Colonic mucosa (tissue), 4 donors: ENCODE measurements around the gene SUV39H2. TPM values are rescaled to one million over a fixed set of nuclear protein-coding genes. Genes with fewer than 3 reads are reported as not detected.

Experiments
- DNase-seq: peaks from one replicate; pipeline ENCODE4 v3.0.0-alpha.2; 2020
- H3K27ac ChIP-seq: fragments of 200-600 bp; one replicate; pipeline ENCODE4 v1.8.0; 2021
- H3K27me3 ChIP-seq: fragments of 200-600 bp; one replicate; pipeline ENCODE4 v1.8.0; 2021
- H3K36me3 ChIP-seq: fragments of 200-600 bp; one replicate; pipeline ENCODE4 v1.8.0; 2021
- H3K4me1 ChIP-seq: fragments of 200-600 bp; one replicate; pipeline ENCODE4 v1.8.0; 2021; ENCODE audit warnings: mild to moderate bottlenecking
- H3K4me3 ChIP-seq: fragments of 200-600 bp; one replicate; pipeline ENCODE4 v1.8.0; 2021
- H3K9ac ChIP-seq, 2 donors: one replicate each; pipeline ENCODE4 v1.7.0; 2013; ENCODE audit warnings: control low read depth in 2 of 2, low read depth in 2 of 2, low read length in 2 of 2
- H3K9me3 ChIP-seq: fragments of 200-600 bp; one replicate; pipeline ENCODE4 v1.8.0; 2021
- intact Hi-C: fragments of 100-400 bp; cut with DNase I; formaldehyde crosslinking; loops from one replicate; pipeline ENCODE4 v1.14.1; 2022
- total RNA-seq, 2 donors: library from RNA; stranded (reverse); fragmentation: NEBNext Ultra II Directional in 1 of 2; extraction: Animal tissue kit (Norgen Biotek cat#: 25700) in 1 of 2; gene quantifications; one replicate each; pipeline ENCODE4 v1.2.1, GENCODE V29; 2021
- TF ChIP-seq, protein P1 (sequence below): fragments of 200-600 bp; IDR thresholded peaks from one replicate; pipeline ENCODE4 v1.8.0; 2022; ENCODE audit warnings: antibody characterized with exemption, mild to moderate bottlenecking
- donor health status: healthy.
- donor health status: DM: no; HTN: no; CAD: no.
- donor health status: DM: no; HTN: no; CAD: no.

SUV39H2 gene
- total RNA-seq, 2 donors from 2014 or later: 6.1 to 20.2 TPM

DNA sequence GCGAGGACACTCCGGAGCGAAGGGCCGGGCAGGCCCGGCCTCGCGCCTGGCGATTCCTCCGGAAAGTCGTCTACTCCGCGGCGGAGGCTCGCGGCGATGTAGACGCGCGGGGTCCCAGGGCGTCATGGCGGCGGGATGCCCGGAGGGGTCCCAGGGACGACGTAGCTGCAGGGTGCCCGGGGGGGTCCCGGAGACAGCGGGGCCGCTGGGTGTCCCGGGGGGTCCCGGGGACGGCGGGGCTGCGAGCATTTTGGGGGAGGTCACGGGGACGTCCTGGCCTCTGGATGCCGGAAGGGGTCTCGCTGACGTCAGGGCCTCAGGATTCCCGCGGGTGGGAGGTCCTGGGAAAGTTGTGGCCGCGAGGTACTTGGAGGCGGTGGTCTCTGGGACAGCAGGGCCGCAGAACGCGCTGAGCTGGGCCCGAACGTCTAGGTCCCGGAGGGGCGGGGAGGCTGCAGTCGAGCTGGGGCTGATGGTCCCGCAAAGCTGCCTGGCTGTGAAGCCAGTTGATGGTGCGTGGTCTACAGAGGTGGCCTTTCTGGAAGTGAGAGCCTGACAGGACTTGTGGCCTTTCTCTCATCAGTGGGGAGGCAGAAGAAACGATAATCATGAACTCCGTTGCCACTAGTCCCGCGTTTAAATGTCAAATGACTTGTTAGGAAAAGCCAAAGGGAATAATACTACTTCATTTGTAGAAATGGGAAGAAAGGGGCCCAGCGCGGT lies 39.9 kb upstream of the SUV39H2 start:
- peak overlapping the region; percentile 91 for H3K4me3 ChIP-seq
- TF ChIP-seq, protein P1, sequence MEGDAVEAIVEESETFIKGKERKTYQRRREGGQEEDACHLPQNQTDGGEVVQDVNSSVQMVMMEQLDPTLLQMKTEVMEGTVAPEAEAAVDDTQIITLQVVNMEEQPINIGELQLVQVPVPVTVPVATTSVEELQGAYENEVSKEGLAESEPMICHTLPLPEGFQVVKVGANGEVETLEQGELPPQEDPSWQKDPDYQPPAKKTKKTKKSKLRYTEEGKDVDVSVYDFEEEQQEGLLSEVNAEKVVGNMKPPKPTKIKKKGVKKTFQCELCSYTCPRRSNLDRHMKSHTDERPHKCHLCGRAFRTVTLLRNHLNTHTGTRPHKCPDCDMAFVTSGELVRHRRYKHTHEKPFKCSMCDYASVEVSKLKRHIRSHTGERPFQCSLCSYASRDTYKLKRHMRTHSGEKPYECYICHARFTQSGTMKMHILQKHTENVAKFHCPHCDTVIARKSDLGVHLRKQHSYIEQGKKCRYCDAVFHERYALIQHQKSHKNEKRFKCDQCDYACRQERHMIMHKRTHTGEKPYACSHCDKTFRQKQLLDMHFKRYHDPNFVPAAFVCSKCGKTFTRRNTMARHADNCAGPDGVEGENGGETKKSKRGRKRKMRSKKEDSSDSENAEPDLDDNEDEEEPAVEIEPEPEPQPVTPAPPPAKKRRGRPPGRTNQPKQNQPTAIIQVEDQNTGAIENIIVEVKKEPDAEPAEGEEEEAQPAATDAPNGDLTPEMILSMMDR: no peak
- DNase-seq: peak; percentile 36
- H3K9ac ChIP-seq: peak overlapping the region; percentile 85 to 98
- peaks cover 5% of the 10 kb centered on the region for H3K36me3 ChIP-seq
- H3K27ac ChIP-seq: peak overlapping the region; percentile 72
- intact Hi-C loops: no loop called here
- no peaks in the 10 kb centered on the region for H3K27me3 ChIP-seq
- no peaks in the 10 kb centered on the region for H3K4me1 ChIP-seq
- H3K9me3 ChIP-seq: no peaks in the 10 kb centered on the region

DNA sequence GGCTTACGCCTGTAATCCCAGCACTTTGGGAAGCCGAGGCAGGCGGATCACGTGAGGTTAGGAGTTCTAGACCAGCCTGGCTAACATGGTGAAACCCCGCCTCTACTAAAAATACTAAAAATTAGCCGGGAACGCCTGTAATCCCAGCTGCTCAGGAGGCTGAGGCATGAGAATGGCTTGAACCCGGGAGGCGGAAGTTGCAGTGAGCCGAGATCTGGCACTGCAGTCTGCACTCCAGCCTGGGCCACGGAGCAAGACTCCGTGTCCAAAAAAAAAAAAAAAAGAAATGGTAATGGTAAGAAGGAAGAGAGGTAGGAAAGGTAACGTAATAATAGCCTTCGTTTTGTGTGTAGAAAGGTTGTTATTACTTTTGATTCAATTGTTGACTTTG lies 39.4 kb upstream of the SUV39H2 start:
- intact Hi-C loops: no loop called here
- H3K9me3 ChIP-seq: no peaks in the 10 kb centered on the region
- peak overlapping the region; percentile 72 for H3K27ac ChIP-seq
- H3K4me3 ChIP-seq: peak overlapping the region; percentile 91
- H3K9ac ChIP-seq: peak overlapping the region; percentile 85 to 98
- TF ChIP-seq, protein P1: no peak
- DNase-seq: peak; percentile 53
- peaks cover 8% of the 10 kb centered on the region for H3K36me3 ChIP-seq
- H3K4me1 ChIP-seq: no peaks in the 10 kb centered on the region
- no peaks in the 10 kb centered on the region for H3K27me3 ChIP-seq

DNA sequence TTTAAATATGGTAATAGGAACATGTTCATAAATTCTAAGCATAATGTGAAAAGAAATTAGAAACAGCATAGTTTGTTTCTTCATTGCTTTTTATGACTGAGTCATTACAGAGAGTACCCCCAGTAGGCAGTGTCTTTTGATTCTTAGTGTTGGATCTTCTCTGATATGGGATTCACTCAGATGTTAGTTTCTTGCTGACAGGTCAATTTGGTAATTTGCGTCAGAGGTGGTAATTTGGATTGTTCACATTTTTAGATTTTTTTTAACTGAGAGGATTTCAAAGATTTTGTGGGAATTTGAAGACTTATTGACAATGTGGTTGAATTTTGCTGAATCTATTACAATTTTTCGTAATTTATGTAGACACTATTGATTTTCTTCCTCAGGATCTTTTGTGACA lies 38.5 kb upstream of the SUV39H2 start:
- TF ChIP-seq, protein P1: no peak
- H3K27me3 ChIP-seq: no peaks in the 10 kb centered on the region
- no peak for DNase-seq
- intact Hi-C loops: no loop called here
- no peak overlapping the region for H3K4me3 ChIP-seq
- no peaks in the 10 kb centered on the region for H3K9me3 ChIP-seq
- no peaks in the 10 kb centered on the region for H3K4me1 ChIP-seq
- H3K36me3 ChIP-seq: peaks cover 9% of the 10 kb centered on the region
- no peak overlapping the region for H3K27ac ChIP-seq
- H3K9ac ChIP-seq: no peak overlapping the region

DNA sequence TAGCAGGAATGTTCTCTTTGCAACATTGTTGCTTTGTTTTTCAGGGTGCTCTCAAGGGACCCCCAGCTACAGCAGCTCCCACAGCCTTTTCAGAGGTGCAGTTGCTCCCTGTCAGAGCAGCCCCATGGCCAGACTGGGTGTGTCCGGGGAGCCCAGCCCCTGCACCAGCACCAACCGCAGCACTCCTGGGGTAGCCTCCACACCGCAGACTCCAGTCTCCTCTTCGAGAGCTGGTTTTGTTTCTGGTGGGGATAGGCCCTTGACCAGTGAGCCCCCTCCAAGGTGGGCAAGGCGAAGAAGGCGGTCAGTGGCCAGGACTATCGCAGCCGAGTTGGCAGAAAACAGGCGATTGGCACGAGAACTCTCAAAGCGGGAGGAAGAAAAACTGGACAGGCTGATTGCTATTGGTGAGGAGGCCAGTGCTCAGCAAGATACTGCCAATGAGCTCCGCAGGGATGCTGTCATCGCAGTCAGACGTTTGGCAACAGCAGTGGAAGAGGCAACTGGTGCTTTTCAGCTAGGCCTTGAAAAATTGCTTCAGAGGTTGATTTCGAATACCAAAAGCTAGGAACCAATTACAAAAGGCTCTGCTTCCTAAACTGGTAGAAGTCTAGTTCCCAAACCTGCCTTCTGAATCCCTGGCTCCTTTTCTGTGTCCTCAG lies 35.2 kb upstream of the SUV39H2 start:
- H3K36me3 ChIP-seq: peaks cover 9% of the 10 kb centered on the region

DNA sequence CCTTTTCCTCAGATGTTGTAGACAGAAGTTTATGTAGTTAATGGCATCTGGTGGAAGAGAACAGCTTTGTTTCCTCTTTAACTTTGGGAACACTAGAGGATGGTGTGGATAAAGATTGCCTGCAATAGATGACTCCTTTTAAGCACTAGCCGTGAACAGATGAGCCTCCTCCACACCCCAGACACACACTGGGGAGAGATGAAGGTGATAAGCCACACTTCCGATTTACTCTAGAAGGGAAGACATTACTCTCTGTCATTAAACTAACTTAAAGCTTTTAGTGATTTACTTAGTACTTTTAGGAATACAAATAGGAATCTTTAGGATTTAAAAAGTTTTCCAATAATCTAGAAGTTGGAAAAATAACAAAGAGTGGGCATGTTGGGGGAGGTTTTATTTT lies 33.7 kb upstream of the SUV39H2 start:
- intact Hi-C loops: no loop called here
- DNase-seq: no peak
- H3K9me3 ChIP-seq: no peaks in the 10 kb centered on the region
- no peaks in the 10 kb centered on the region for H3K27me3 ChIP-seq
- TF ChIP-seq, protein P1: no peak
- no peak overlapping the region for H3K27ac ChIP-seq
- H3K9ac ChIP-seq: no peak overlapping the region
- H3K36me3 ChIP-seq: peaks cover 9% of the 10 kb centered on the region
- no peak overlapping the region for H3K4me3 ChIP-seq
- H3K4me1 ChIP-seq: no peaks in the 10 kb centered on the region

More for the DNA sequence above, 35.2 kb upstream of the SUV39H2 start:
- H3K4me1 ChIP-seq: no peaks in the 10 kb centered on the region
- H3K9me3 ChIP-seq: no peaks in the 10 kb centered on the region
- H3K27ac ChIP-seq: no peak overlapping the region
- TF ChIP-seq, protein P1: no peak
- intact Hi-C loops: no loop called here
- no peak overlapping the region for H3K9ac ChIP-seq
- no peaks in the 10 kb centered on the region for H3K27me3 ChIP-seq
- no peak for DNase-seq
- no peak overlapping the region for H3K4me3 ChIP-seq
